Stimulated activated memory B cell treated with anti-CD40 and anti-IgM and Interleukin-4, amounts not matched to agents 10 μg/mL and 1 μg/mL and 100 μg/mL, for 72 hours (primary cell): ENCODE results near the gene ELF3.
"Not testable (repeated sequence)": the region's sequence is repeated elsewhere in the genome, so short reads cannot be mapped to it uniquely, and the experiment has no call there.

Experiments used
- ATAC-seq: fragments of 150-1000 bp; cut with Tn5 transposase; 2 replicates; pipeline ENCODE4 v1.10.0; 2021
- H3K27ac Mint-ChIP-seq: one replicate; pipeline ENCODE4 v1.8.0; 2022; ENCODE audit warnings: mild to moderate bottlenecking, mixed read lengths
- H3K27me3 Mint-ChIP-seq: one replicate; pipeline ENCODE4 v1.8.0; 2022; ENCODE audit warnings: mixed read lengths
- H3K36me3 Mint-ChIP-seq: one replicate; pipeline ENCODE4 v1.8.0; 2022; ENCODE audit warnings: mixed read lengths
- H3K4me1 Mint-ChIP-seq: one replicate; pipeline ENCODE4 v1.8.0; 2022; ENCODE audit warnings: mixed read lengths
- H3K4me3 Mint-ChIP-seq: one replicate; pipeline ENCODE4 v1.8.0; 2022; ENCODE audit warnings: mild to moderate bottlenecking, moderate library complexity, mixed read lengths
- H3K9me3 Mint-ChIP-seq: one replicate; pipeline ENCODE4 v1.8.0; 2022; ENCODE audit warnings: mixed read lengths

The ELF3 gene

GRCh38 chr1:202010180-202011015 is at the start of gene ELF3:
Gene ELF3 (plus strand): TSS chr1:202010587. CDS start chr1:202011137, 550 bp downstream.
- H3K27me3 Mint-ChIP-seq: no peaks in the 10 kb centered on the region
- peak within 1 kb of the TSS; percentile 1 for H3K27ac Mint-ChIP-seq
- peak within 1 kb of the TSS; percentile 41 for H3K4me3 Mint-ChIP-seq

GRCh38 chr1:201962382-201962781 is 48.0 kb upstream of the ELF3 start:
- not testable (repeated sequence) for H3K27me3 Mint-ChIP-seq, H3K9me3 Mint-ChIP-seq, H3K27ac Mint-ChIP-seq, H3K4me3 Mint-ChIP-seq, ATAC-seq, H3K4me1 Mint-ChIP-seq
- peaks cover 46% of the 10 kb centered on the region for H3K36me3 Mint-ChIP-seq

More at GRCh38 chr1:202010180-202011015, at the start of gene ELF3:
- peak; percentile 71 for ATAC-seq
- Mint-ChIP-seq H3K36me3 (peaks cover 6% of the 10 kb centered on the region), H3K9me3 (no peaks in the 10 kb centered on the region), H3K4me1 (peaks cover 14% of the 10 kb centered on the region)

GRCh38 chr1:201964261-201964660 is 46.1 kb upstream of the ELF3 start:
- ATAC-seq: no peak

GRCh38 chr1:201966171-201966570 is 44.2 kb upstream of the ELF3 start:
- peaks cover 48% of the 10 kb centered on the region for H3K36me3 Mint-ChIP-seq
- H3K27ac Mint-ChIP-seq: peak overlapping the region; percentile 57
- no peaks in the 10 kb centered on the region for H3K9me3 Mint-ChIP-seq
- H3K4me1 Mint-ChIP-seq: no peaks in the 10 kb centered on the region
- no peaks in the 10 kb centered on the region for H3K27me3 Mint-ChIP-seq
- no peak overlapping the region for H3K4me3 Mint-ChIP-seq
- ATAC-seq: no peak

More at GRCh38 chr1:201964261-201964660, 46.1 kb upstream of the ELF3 start:
- Mint-ChIP-seq H3K27me3 (no peaks in the 10 kb centered on the region), H3K4me1 (no peaks in the 10 kb centered on the region), H3K9me3 (no peaks in the 10 kb centered on the region), H3K4me3 (no peak overlapping the region), H3K27ac (no peak overlapping the region), H3K36me3 (peaks cover 42% of the 10 kb centered on the region)

- Mint-ChIP-seq H3K27me3 (no peaks in the 10 kb centered on the region), H3K27ac (no peak overlapping the region), H3K4me1 (peaks cover 7% of the 10 kb centered on the region), H3K4me3 (no peak overlapping the region), H3K36me3 (peaks cover 36% of the 10 kb centered on the region), H3K9me3 (no peaks in the 10 kb centered on the region)
- no peak for ATAC-seq
Measured at GRCh38 chr1:201968202-201968925, 42.0 kb upstream of the ELF3 start.

- Mint-ChIP-seq H3K36me3 (peaks cover 33% of the 10 kb centered on the region), H3K4me3 (no peak overlapping the region), H3K27ac (no peak overlapping the region), H3K4me1 (peaks cover 7% of the 10 kb centered on the region), H3K27me3 (no peaks in the 10 kb centered on the region), H3K9me3 (no peaks in the 10 kb centered on the region)
- no peak for ATAC-seq
Measured at GRCh38 chr1:201970334-201971159, 39.8 kb upstream of the ELF3 start.

- peak; percentile 90 for ATAC-seq
- Mint-ChIP-seq H3K4me3 (peak overlapping the region; percentile 86), H3K27me3 (no peaks in the 10 kb centered on the region), H3K9me3 (no peaks in the 10 kb centered on the region), H3K36me3 (no peaks in the 10 kb centered on the region), H3K27ac (peak overlapping the region; percentile 71), H3K4me1 (peaks cover 24% of the 10 kb centered on the region)
Measured at GRCh38 chr1:201982082-201982622, 28.2 kb upstream of the ELF3 start.

GRCh38 chr1:201982623-201983379 is 27.6 kb upstream of the ELF3 start, which contains the start of gene RNPEP:
Gene RNPEP (plus strand): TSS chr1:201982648. CDS start chr1:201982667, 19 bp downstream.
- H3K9me3 Mint-ChIP-seq: no peaks in the 10 kb centered on the region
- peak within 1 kb of the TSS; percentile 86 for H3K27ac Mint-ChIP-seq
- peak within 1 kb of the TSS; percentile 92 for H3K4me3 Mint-ChIP-seq
- peak; percentile 85 for ATAC-seq
- no peaks in the 10 kb centered on the region for H3K36me3 Mint-ChIP-seq
- no peaks in the 10 kb centered on the region for H3K27me3 Mint-ChIP-seq
- peaks cover 24% of the 10 kb centered on the region for H3K4me1 Mint-ChIP-seq

GRCh38 chr1:201983380-201983805 is 27.0 kb upstream of the ELF3 start:
- Mint-ChIP-seq H3K4me1 (peaks cover 24% of the 10 kb centered on the region), H3K9me3 (no peaks in the 10 kb centered on the region), H3K4me3 (peak overlapping the region; percentile 92), H3K27ac (peak overlapping the region; percentile 86), H3K27me3 (no peaks in the 10 kb centered on the region), H3K36me3 (no peaks in the 10 kb centered on the region)
- no peak for ATAC-seq

GRCh38 chr1:201984446-201984845 is 25.9 kb upstream of the ELF3 start:
- Mint-ChIP-seq H3K27ac (no peak overlapping the region), H3K4me3 (peak overlapping the region; percentile 15), H3K36me3 (peaks cover 5% of the 10 kb centered on the region), H3K9me3 (no peaks in the 10 kb centered on the region), H3K4me1 (peaks cover 24% of the 10 kb centered on the region), H3K27me3 (no peaks in the 10 kb centered on the region)
- ATAC-seq: no peak

- Mint-ChIP-seq H3K27me3 (no peaks in the 10 kb centered on the region), H3K27ac (no peak overlapping the region), H3K9me3 (no peaks in the 10 kb centered on the region), H3K4me1 (peaks cover 24% of the 10 kb centered on the region), H3K4me3 (no peak overlapping the region), H3K36me3 (peaks cover 14% of the 10 kb centered on the region)
- no peak for ATAC-seq
Measured at GRCh38 chr1:201985355-201985754, 25.0 kb upstream of the ELF3 start.

GRCh38 chr1:201988601-201989000 is 21.8 kb upstream of the ELF3 start:
- Mint-ChIP-seq H3K27me3 (no peaks in the 10 kb centered on the region), H3K36me3 (peaks cover 37% of the 10 kb centered on the region), H3K27ac (no peak overlapping the region), H3K4me3 (no peak overlapping the region), H3K9me3 (no peaks in the 10 kb centered on the region), H3K4me1 (peaks cover 11% of the 10 kb centered on the region)
- no peak for ATAC-seq

- H3K9me3 Mint-ChIP-seq: no peaks in the 10 kb centered on the region
- no peak for ATAC-seq
- H3K27me3 Mint-ChIP-seq: no peaks in the 10 kb centered on the region
- H3K36me3 Mint-ChIP-seq: peaks cover 47% of the 10 kb centered on the region
- H3K4me1 Mint-ChIP-seq: peaks cover 3% of the 10 kb centered on the region
- H3K4me3 Mint-ChIP-seq: no peak overlapping the region
- H3K27ac Mint-ChIP-seq: no peak overlapping the region
Measured at GRCh38 chr1:201989354-201990128, 20.8 kb upstream of the ELF3 start.
